Inflammatory macrophage treated with lipopolysaccharide for 4 hours (primary cell): Measurements from ENCODE around the gene COL5A1.

Source experiments
- DNase-seq: peaks from one replicate; pipeline ENCODE4 v3.0.0-alpha.2; 2020

The COL5A1 gene

DNA sequence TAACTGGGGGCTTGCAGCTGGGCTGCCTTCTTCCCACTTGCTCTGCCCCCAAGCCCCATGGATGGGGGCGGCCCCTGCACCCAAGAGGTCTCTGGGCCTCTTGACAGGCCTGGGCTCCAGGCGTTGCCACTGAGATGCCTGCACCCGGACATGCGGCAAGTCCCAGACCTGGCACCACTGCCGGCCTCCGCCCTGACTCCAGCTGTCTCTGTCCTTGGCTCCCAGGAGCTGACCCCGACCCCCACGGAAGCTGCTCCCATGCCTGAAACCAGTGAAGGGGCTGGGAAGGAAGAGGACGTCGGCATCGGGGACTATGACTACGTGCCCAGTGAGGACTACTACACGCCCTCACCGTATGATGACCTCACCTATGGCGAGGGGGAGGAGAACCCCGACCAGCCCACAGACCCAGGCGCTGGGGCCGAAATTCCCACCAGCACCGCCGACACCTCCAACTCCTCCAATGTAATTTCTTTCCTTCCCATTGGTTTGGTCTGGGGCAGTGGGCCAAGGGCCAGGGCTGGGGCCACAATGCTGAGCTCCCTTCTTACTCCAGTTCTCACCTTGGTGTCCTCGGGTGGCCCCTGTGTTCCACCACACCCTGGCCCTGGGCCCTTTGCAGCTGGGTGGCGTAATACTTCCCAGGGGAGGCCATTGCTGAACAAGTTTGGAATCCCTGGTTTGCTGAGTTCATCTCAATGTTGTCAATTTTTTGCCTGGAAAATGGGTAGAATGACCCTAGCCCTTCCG, 88.6 kb downstream of the COL5A1 start:
- no peak for DNase-seq

DNA sequence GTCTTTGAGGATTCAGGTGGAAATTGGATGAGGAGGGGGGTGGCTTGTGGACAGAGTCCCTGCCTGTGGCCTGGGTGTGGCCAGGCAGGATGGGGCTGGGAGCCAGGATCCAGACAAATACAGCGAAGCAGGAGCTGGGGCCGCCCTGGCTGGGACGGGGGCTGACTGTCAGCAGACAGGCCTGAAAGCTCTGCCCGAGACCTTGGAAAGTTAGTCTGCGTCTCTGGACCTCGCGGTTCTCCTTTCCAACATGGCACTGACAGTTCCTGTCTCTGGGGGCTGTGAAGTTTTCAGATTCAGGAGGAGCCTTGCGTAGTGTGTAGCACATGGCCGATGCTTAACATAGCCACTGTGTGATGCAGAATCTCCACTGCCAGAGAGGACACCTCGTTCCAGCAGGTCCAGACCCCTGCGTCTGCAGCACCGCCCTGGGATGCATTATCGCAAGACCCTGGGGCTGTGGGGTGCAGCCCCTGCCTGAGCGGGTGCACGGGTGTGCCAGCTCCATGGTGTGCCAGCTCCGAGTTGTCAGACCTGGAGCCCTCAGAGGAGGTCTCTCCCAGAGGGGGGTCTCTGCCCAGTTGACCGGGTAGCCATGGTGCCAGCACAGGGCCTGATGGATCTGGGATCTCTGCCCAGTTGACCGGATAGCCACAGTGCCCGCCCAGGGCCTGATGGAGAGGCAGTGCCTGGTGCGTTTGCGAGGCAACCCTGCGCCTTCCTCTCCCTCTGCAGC, 89.3 kb downstream of the COL5A1 start:
- DNase-seq: no peak

DNA sequence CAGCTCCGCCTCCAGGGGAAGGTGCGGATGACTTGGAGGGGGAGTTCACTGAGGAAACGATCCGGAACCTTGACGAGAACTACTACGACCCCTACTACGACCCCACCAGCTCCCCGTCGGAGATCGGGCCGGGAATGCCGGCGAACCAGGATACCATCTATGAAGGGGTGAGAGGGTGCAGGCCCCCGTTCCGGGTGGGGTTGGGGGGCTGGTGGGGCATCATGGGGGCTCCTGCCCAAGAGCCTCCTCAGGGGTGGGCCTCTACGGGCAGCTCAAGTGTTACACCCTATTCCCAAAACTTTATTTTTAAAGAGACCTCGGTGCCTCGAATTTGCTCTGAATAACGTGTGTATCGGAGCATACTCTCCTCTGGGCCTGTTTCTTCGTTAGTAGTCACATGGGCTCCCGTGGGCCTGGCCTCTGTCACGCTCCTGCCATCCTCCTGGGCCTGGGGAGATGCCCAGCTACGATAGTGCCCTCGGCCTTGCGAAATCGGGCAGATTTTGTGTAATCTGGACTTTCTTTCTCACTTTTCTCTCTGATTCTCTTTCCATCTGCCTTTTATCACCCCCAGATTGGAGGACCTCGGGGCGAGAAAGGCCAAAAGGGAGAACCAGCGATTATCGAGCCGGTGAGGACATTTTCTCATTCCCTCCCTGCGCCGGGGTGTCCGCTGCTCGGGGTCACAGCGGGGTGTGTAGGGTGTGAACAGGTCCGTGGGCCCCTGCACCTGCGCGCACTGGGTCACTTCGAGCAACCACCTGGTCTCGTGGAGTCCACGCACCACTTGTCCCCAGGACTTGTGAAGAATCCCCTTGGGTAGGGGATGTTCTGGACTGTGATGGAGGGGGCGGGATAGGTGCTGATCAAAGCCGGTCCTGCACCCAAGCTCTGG, 90.1 kb downstream of the COL5A1 start:
- DNase-seq: no peak

DNA sequence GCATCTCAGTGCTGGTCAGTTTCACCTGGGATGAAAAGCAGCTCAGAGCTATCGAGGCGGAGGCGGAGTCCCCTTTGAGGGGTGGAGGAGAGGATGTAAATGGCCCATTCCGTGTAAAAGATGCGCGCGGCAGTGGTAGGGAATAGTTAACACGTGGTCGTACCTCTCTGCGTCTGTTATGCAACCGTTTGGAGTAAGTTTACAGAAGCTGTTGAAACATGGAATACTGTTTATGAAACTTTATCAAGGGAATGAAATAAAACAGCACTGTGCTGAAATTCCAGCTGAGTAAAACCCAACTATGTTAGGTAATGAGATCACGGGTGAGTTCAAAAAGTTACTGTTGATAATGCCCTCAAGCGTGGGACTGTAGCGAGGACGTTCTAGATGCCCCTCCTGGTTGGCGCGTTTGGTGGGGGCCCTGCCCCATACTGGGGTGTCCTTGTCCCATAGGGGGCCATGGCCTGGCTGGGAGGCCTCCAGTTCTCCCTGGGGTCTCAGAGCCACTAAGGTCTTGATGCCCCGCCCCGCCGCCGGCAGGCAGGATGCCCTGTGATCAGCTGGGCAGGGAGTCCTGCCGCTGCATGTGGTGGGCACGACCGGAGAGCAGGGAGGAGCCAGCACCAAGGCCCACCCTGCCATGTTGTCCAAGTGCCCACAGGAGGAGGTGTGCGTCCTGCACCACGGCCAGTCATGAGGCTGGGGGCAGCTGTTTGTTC, 90.9 kb downstream of the COL5A1 start:
- no peak for DNase-seq

DNA sequence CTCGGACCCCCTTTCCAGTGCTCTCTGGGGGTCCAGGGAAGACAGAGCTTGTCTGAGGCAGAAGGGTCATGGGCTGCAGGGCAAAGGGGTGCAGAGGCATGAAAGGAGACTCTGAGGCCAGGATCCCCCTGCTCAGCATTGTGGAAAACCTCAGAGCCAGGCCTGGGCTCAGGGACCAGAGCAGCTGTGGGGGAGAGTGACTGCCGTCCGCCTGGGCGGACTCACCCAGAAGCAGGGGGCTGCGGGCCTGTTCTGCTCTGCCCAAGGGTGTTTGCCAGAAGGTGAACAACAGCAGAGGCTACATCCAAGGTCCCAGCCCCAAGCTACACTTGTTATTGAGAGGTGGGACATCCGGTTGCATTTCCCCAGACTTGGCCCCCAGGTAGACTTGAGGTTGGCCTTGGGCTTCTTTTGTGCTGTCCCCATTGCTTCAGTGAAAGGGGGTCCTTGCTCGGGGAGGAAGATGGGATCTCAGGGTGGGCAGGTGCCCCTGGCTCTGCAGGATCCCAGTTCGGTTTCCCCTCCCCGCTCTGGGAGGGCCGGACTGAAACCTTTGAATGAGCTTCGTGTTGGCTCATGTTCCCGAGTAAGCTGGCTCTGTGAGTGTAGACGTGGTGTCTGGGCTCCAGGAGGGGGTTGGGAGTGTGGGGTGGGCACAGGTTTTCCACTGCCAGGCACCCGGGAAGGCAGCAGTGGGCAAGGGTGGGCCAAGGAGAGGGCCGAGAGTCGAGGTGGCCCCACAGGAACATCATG, 92.1 kb downstream of the COL5A1 start:
- DNase-seq: no peak

DNA sequence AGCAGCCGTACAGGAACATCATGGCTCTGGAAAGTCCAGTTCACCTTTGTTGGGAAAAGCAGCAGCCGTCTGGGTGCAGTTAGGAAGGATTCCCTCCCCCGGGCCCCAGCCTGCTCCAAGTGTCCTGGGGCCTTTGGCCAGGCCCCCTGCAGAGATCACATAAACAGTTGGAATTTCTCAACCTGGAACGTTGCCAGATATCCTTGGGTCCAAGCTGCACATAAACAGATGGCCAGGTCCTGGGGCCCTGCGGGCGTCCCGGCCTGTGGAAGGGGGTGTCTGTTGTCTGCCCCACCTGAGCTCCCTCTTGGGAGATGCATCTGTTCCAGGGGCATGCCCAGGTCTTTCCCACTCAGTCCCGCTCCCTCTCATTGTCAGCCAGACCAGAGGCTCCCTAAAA, 92.7 kb downstream of the COL5A1 start:
- no peak for DNase-seq

DNA sequence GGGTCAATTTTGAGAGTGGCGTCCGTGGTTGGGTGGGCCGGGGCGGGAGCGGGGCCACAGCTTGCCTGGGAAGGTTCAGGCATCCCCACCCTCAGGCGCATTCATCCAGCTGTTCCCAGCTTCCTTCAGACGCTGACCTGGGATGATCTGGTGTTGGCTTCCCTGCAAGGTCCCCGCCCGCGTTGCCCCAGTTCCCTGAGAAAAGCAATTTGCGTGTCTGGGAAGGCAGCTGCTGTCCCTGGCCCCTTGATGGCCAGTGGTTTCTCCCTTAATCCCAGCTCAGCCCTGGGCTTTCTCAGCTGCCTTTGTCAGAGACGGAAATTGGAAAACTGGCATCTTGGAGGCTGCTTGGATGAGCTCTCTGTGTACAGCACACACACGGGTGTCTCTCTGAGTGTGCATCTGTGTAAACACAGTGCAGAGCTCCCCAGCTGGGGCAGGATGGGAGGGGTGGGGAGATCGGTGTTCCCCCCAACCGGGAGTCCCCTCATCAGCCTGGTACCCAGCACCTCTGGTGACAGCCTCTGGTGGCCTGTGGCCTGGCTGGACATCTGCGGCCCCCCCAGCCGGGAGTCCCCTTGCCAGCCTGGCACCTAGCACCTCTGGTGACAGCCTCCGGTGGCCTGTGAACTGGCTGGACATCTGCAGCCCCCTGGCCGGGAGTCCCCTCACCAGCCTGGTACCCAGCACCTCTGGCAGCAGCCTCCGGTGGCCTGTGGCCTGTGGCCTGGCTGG, 94.0 kb downstream of the COL5A1 start:
- DNase-seq: no peak

DNA sequence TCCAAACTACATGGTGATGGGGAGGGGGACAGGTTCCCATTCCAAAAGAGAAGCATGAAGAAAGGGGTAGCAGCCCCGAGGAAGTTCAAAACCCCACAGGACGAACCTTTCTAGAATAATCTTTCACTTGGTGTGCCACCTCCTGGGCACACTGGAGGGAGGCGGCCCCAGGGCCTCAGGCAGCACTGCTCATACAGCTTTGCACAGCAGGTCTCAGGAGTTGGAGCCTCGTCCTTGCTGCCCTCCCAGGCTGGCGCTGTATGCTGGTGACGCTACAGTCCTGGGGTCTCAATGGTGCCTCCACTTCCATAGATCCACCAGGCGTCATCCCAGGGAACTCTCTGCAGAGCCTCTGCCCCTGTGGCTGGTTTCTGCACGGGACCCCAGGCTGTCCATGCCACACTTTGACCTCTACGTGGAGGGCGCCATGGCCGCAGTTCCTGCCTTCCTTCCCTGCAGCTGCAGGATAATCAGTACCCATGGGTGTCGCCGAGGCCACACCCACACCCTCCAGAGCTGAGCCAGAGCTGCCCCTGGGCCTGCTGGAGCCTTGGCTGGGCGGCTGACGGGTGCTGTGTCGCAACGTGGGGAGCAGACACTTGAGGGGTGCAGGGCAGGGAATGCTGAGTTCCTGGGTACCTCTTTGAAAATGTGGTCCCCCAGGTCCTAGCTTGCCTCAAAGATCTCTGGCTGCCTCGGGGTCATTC, 95.3 kb downstream of the COL5A1 start:
- DNase-seq: no peak

DNA sequence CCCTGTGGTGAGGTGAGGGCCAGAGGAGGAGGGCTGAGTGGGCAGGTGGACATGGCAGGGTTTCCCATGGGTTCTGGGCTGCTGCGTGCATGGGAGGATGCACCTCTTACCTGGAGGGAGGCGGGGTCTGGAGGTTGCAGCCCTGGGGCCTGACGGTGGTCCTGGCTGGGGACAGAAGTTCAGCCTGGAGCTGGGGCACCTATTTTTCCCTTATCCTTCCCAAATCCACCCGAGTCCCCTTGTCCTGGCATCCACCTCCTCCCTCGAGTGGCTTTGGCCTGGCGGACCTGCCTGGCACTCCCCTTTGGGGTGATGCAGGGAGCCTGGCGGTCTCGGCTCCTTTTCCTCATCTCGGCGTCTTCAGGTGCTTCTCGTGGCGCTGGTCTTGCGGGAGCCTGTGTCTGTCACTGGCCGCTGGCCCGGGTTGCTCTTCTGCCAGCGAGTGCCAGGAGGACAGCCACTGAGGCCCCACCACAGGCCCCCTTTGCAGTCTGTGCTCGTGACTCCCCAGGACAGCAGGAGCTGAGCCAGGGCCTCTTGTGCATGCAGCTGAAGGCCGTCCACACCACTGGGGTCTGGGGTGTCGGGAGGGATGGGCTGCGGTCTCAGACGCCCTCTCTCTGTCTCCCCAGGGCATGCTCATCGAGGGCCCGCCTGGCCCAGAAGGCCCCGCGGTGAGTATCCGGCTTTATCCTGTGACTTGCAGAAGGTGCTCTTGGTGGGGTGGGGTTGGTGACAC, 96.4 kb downstream of the COL5A1 start:
- no peak for DNase-seq

DNA sequence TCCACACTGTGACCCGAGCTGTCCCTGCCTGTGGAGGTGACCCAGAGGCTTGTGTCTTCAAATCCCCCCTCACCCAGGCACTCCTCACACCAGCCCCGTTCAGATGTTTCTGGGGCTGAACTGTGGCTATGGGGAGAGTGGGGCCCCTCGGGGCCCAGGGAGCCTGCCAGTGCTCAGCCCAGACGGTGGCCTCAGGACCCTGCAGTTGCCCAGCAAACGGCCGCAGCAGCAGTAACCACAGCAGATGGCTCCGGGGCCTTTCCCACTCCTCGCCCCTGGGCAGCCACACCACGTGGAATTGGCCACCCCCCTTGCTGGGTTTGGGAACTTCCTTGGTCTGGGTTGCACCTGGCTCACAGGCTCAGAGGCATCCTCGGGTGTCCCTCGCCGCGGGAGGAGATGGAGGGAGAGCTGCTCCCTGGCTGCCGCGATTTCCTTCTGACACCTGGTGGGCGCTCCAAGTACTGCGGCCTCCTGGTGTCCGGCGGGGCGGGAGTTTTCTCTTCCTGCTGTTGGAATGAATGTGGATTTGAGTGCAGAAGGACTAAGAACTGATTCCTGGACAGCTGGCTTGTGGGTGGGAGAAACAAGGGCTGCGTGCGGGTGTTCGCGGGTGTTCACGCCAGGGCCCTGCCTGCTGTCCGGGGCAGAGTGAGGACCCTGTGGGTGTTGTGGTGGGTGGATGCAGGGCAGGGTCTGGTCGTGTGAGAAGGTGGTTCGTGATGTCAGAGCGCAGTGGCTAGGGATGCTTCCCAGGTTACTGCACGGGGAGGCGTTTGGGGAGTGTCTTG, 97.5 kb downstream of the COL5A1 start:
- peak; percentile 36 for DNase-seq

DNA sequence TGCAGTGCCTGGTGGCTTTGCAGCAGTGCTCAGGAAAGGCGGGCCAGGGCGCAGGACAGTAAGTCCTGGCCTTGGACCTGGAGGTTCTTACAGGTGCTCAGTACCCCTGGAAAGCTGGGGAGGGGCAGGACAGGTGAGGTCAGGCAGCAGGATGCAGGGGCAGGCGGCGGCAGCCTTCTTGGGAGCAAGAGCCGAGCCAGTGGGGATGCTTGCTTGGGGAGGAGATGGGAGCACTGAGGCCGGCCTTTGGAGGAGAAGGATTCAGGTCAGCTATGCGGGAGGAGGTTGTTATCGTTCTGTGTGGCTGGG, 98.0 kb downstream of the COL5A1 start:
- no peak for DNase-seq

DNA sequence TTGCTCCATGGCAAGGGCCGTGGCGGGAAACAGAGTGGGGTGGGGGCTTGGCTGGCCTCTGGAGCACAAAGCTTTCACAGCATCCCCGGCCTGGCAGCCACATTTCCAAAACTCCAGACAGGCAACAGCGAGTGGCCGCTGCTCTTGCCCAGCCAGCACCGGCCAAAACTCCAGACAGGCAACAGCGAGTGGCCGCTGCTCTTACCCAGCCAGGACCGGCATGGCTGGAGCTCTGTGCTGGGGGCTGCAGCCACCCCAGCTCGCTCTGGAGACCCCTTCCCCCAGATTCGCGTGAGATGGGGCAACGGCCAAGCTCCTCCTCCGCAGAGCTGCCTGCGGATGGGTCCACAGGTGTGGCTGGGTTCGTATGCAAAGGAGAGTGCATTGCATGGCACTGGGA, 98.5 kb downstream of the COL5A1 start:
- DNase-seq: no peak

DNA sequence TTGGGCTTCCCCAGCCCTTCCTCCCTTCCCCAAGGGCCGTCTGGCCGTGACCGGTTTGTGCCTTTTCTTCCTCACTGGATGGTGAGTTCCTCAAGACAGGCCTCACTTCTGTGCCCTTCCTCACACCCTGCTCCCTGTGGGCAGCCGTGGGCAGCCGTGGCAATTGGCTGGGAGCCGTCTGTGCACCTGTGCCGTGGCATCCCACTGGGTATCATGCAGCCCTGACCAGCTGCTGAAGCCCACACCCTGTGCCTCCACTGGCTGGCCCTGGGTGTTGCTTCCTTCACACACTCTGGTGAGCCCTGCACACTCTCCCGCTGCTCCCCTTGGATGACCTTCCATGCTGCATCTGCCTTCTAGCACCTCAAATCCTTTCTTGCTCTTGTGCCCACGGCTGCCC, 100.2 kb downstream of the COL5A1 start:
- no peak for DNase-seq

DNA sequence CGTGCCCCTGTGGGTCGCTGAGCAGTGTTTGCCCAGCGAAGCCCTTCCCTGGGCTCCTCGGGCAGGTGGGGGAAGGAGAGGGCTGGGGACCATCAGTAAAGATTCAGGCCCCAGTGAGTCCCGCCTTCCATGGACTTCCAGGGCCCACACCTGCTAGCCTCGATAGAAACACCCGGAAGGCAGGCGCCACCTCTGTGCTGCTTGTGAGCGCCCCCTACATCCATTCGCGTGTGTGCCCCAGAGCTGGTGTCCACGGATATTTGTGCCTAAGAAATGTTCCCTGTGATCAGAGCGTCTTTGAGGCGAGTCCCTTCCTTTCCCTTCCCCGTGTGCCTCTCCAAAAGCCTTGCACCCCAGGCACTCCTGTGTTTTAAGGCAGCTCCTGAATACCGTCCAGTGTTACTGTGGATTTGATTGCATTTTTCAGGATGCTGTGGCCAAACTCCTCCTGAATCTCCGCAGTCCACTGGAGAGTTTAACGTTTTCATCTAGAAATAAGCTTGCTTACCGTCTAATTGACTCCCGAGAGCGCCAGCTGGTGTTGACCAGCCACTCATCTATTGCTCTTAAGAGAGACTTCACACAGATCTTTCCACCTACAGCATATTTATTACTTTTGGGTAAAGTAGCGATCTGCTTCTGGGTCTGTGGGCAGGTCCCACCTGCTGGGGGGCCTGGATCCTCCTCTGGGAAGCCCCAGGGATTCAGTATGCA, 101.4 kb downstream of the COL5A1 start:
- DNase-seq: no peak

DNA sequence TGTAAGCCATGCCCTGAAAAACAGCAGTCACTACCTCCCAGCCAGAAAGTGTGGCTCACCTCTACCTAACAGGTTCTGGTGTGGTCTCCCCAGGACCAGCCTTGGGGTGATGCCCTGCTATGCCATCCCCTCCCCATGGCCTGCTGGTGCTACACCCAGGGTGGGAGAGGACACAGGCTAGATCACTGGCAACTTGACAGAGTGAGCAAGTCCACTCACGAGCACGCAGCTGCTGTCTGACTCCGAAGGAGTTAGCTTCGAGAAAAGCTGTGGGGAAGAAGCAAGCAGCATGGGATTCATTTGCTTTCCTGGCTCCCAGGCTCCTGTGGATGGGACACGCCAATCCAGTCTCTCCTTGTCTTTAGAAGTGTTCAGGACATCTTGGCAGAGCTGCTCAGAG, 102.2 kb downstream of the COL5A1 start:
- no peak for DNase-seq

DNA sequence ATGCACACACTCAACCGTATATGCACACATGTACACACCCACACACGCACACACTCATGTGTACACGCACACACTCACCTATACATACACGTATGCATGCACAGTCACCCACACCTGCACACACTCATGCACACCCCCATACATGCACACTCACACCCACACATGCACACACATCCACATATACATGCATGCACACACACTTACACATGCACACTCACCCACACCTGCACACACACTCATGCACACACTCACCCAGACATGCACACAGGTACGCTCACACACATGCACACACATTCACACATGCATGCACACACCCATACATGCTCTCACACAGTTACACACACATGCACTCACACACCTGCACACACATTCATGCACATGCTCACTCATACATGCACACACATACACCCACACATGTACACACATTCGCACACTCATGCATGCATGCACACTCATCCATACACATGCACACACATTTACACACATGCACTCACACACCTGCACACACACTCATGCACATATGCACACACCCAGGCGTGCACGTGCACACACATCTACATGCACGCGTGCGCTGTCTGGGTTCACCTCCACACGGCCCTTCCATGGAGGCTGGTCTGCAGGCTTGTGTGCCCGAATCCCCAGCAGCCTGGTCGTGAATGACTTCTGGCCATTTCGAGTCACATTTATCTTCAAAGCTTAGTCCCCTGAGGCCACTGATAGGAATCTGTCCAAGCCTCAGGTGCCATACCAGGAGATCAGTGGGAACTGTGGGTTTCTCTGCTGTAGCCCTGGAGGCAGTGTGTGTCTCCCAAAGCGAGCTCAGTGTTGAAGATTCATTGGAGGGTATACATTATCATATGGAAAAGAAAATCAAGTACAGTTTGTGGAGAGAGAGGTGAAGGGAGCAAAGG, 103.0 kb downstream of the COL5A1 start:
- no peak for DNase-seq

DNA sequence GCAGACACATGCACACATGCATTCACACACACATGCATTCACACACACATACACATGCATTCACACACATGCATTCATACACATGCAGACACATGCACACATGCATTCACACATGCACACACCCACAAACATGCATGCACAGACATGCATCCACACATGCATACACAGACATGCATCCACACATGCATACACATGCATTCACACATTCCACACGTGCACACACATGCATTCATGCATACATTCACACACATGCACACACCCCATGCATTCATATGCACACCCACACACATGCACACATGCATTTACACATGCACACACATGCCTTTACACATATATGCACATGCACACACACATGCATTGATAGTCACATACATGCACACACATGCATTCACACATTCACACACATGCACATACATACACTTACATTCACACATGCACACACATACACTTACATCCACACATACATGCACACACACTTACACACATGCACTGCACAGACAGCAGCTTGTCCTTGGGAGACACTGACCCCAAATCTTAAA, 106.4 kb downstream of the COL5A1 start:
- DNase-seq: no peak
